Astrocyte (in vitro differentiated cells and primary cell): ENCODE measurements around the gene AMFR. TPM values are rescaled to one million over a fixed set of nuclear protein-coding genes. Genes with fewer than 3 reads are reported as not detected.

Experiments
- DNase-seq: peaks from one replicate; pipeline ENCODE4 v3.0.0-alpha.2; 2010; ENCODE audit warnings: low read depth
- FAIRE-seq: peaks from 2 replicates; lab custom pipeline; 2011; peaks lifted over from hg19 to GRCh38; lab: Jason Lieb, UNC
- H2AFZ ChIP-seq: 2 replicates; pipeline ENCODE4 v1.6.0; 2012; ENCODE audit warnings: low read depth, low read length, inconsistent platforms
- H3K27ac ChIP-seq: 2 replicates; pipeline ENCODE4 v1.5.1; 2011; ENCODE audit warnings: low read depth, low read length, inconsistent platforms
- H3K27me3 ChIP-seq: 2 replicates; pipeline ENCODE4 v1.6.0; 2011; ENCODE audit warnings: low read length, inconsistent platforms; ENCODE audit not compliant: insufficient read depth
- H3K36me3 ChIP-seq: 2 replicates; pipeline ENCODE4 v1.5.1; 2011; ENCODE audit warnings: low read length, inconsistent platforms; ENCODE audit not compliant: insufficient read depth
- H3K4me1 ChIP-seq: 2 replicates; pipeline ENCODE4 v1.5.1; 2011; ENCODE audit warnings: low read length, inconsistent platforms; ENCODE audit not compliant: insufficient read depth
- H3K4me2 ChIP-seq: 2 replicates; pipeline ENCODE4 v1.6.0; 2012; ENCODE audit warnings: low read length, inconsistent platforms
- H3K4me3 ChIP-seq: 2 replicates; pipeline ENCODE4 v1.5.1; 2011; ENCODE audit warnings: low read depth, mild to moderate bottlenecking, low read length, inconsistent platforms; ENCODE audit not compliant: insufficient read depth
- H3K79me2 ChIP-seq: 2 replicates; pipeline ENCODE4 v1.6.0; 2012; ENCODE audit warnings: mild to moderate bottlenecking, low read length, inconsistent platforms; ENCODE audit not compliant: insufficient read depth
- H3K9ac ChIP-seq: 2 replicates; pipeline ENCODE4 v1.6.0; 2012; ENCODE audit warnings: mild to moderate bottlenecking, low read length, inconsistent platforms
- H3K9me3 ChIP-seq: 2 replicates; pipeline ENCODE4 v1.5.1; 2012; ENCODE audit warnings: low read depth, mild to moderate bottlenecking, low read length, inconsistent platforms; ENCODE audit not compliant: insufficient read depth
- H4K20me1 ChIP-seq: 2 replicates; pipeline ENCODE4 v1.6.0; 2012; ENCODE audit warnings: low read length, inconsistent platforms; ENCODE audit not compliant: insufficient read depth
- H3K27ac Mint-ChIP-seq: one replicate; pipeline ENCODE4 v1.8.0; 2021; ENCODE audit warnings: mild to moderate bottlenecking, mixed read lengths; ENCODE audit not compliant: unreplicated experiment
- H3K27me3 Mint-ChIP-seq: one replicate; pipeline ENCODE4 v1.8.0; 2021; ENCODE audit warnings: low read depth, mixed read lengths; ENCODE audit not compliant: unreplicated experiment
- H3K36me3 Mint-ChIP-seq: one replicate; pipeline ENCODE4 v1.8.0; 2021; ENCODE audit warnings: low read depth, mixed read lengths; ENCODE audit not compliant: unreplicated experiment
- H3K4me1 Mint-ChIP-seq: one replicate; pipeline ENCODE4 v1.8.0; 2021; ENCODE audit warnings: low read depth, mixed read lengths; ENCODE audit not compliant: unreplicated experiment
- H3K4me3 Mint-ChIP-seq: one replicate; pipeline ENCODE4 v1.8.0; 2021; ENCODE audit warnings: mild to moderate bottlenecking, moderate library complexity, mixed read lengths; ENCODE audit not compliant: unreplicated experiment
- H3K9me3 Mint-ChIP-seq: one replicate; pipeline ENCODE4 v1.8.0; 2021; ENCODE audit warnings: mild to moderate bottlenecking, mixed read lengths; ENCODE audit not compliant: unreplicated experiment
- EZH2 ChIP-seq: IDR thresholded peaks from 2 replicates; pipeline ENCODE4 v1.6.1; 2012; ENCODE audit warnings: mild to moderate bottlenecking, low read length, inconsistent platforms; ENCODE audit not compliant: insufficient read depth
- total RNA-seq: library from RNA; stranded (reverse); gene quantifications from 2 replicates; pipeline ENCODE4 v1.2.1, GENCODE V29; 2021
- TF ChIP-seq, protein P1 (sequence below): IDR thresholded peaks from 2 replicates; pipeline ENCODE4 v1.5.1; 2011; ENCODE audit warnings: low read depth, mild to moderate bottlenecking, inconsistent platforms, low read length, moderate library complexity; ENCODE audit not compliant: insufficient read depth

The AMFR gene
- total RNA-seq, 1 donor from 2014 or later, result 86.2 TPM

DNA sequence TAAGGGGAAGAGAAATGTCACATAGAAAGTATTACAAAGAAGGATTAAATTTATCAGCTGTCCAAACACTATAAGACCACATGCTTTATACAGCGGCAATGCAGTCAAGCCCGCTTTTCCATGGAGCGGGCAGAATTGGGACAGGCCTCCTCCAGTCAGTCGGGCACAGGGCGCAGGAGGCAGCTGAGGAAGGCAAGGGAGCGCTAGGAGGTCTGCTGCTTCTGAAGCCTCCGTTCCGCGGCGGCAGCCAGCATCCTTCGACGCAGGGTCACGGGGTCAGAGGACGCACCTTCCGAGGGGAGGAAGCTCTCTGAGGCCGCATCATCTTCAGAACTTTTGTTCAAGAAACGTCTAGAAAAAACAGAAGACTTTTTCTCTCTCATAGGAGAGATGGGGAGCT, 62.6 kb downstream of the AMFR start:
- Histone ChIP-seq H3K9me3 (no peaks in the 10 kb centered on the region), H3K27me3 (no peaks in the 10 kb centered on the region), H3K79me2 (no peaks in the 10 kb centered on the region), H3K27ac (no peak overlapping the region), H3K4me2 (no peak overlapping the region), H3K4me1 (peaks cover 6% of the 10 kb centered on the region), H3K36me3 (peaks cover 22% of the 10 kb centered on the region), H4K20me1 (peaks cover 8% of the 10 kb centered on the region), H2AFZ (no peak overlapping the region), H3K9ac (no peak overlapping the region), H3K4me3 (no peak overlapping the region)
- Mint-ChIP-seq H3K4me1 (no peaks in the 10 kb centered on the region), H3K9me3 (no peaks in the 10 kb centered on the region), H3K27ac (no peak overlapping the region), H3K36me3 (peaks cover 15% of the 10 kb centered on the region), H3K4me3 (no peak overlapping the region), H3K27me3 (no peaks in the 10 kb centered on the region)
- no peak for DNase-seq
- TF ChIP-seq, protein P1, sequence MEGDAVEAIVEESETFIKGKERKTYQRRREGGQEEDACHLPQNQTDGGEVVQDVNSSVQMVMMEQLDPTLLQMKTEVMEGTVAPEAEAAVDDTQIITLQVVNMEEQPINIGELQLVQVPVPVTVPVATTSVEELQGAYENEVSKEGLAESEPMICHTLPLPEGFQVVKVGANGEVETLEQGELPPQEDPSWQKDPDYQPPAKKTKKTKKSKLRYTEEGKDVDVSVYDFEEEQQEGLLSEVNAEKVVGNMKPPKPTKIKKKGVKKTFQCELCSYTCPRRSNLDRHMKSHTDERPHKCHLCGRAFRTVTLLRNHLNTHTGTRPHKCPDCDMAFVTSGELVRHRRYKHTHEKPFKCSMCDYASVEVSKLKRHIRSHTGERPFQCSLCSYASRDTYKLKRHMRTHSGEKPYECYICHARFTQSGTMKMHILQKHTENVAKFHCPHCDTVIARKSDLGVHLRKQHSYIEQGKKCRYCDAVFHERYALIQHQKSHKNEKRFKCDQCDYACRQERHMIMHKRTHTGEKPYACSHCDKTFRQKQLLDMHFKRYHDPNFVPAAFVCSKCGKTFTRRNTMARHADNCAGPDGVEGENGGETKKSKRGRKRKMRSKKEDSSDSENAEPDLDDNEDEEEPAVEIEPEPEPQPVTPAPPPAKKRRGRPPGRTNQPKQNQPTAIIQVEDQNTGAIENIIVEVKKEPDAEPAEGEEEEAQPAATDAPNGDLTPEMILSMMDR, result no peak
- no peak for TF ChIP-seq EZH2
- no peak for FAIRE-seq

- Histone ChIP-seq H3K27ac (no peak overlapping the region), H3K9ac (no peak overlapping the region), H3K36me3 (peaks cover 22% of the 10 kb centered on the region), H3K27me3 (no peaks in the 10 kb centered on the region), H3K4me1 (peaks cover 11% of the 10 kb centered on the region), H3K4me3 (no peak overlapping the region), H3K4me2 (no peak overlapping the region), H3K79me2 (no peaks in the 10 kb centered on the region), H3K9me3 (no peaks in the 10 kb centered on the region), H2AFZ (no peak overlapping the region), H4K20me1 (peaks cover 8% of the 10 kb centered on the region)
- no peaks in the 10 kb centered on the region for H3K4me1 Mint-ChIP-seq
- no peak overlapping the region for H3K27ac Mint-ChIP-seq
- no peak overlapping the region for H3K4me3 Mint-ChIP-seq
- H3K9me3 Mint-ChIP-seq, result no peaks in the 10 kb centered on the region
- DNase-seq, result no peak
- peaks cover 13% of the 10 kb centered on the region for H3K36me3 Mint-ChIP-seq
- no peak for TF ChIP-seq EZH2
- TF ChIP-seq, protein P1, result no peak
- no peaks in the 10 kb centered on the region for H3K27me3 Mint-ChIP-seq
- no peak for FAIRE-seq
Observed at GRCh38 chr16:56362057-56362655, 63.2 kb downstream of the AMFR start.
